GM18519 (cell line): ENCODE results near the gene FILIP1L.
"Not testable (repeated sequence)": the region's sequence is repeated elsewhere in the genome, so short reads cannot be mapped to it uniquely, and the experiment has no call there.

Source experiments
- ATAC-seq: cut with Tn5 transposase; IDR thresholded peaks from one replicate; pipeline ENCODE4 v1.9.1; 2021; ENCODE audit warnings: mild to moderate bottlenecking, moderate library complexity; ENCODE audit not compliant: unreplicated experiment, low FRiP score

Gene FILIP1L

DNA sequence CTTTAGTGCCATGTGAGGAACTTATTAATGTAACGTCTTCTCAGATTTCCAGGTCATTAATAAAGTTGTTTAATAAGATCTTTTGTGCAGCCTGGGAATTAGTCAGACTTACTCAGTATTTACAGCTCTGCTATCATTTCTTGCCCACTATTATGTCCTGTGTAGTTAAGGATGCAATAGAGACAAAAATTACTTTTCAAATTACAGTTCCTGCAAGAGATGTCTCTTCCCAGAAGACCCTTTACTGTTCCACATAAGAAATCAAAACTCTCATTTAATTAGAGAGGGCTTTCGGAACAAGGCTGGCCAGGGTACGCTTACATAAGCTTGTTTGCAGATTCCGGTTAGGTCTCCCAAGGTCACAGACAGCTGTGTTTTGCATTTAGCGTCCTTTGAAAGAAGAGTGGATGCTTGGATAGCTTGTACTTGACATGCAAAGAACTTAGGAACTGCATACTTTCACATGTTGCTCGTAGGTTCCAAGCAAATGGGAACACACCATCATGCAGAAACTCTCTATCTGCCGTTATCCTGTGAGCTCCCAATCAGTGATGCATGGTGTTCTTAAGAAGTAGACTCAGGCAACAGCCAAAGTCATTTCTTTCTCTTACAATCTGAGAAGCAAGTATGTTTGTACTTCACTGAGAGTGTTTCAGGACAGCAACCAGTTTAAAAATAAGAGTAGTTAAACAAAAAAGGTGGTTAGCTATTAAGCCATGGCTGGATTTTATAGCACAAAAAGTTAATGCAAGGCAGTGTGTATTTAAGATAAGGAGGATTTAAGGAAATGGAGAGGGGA is 37.4 kb downstream of the FILIP1L start:
- ATAC-seq: no peak

- ATAC-seq: no peak
Measured at GRCh38 chr3:100075851-100076730, 38.2 kb downstream of the FILIP1L start.

DNA sequence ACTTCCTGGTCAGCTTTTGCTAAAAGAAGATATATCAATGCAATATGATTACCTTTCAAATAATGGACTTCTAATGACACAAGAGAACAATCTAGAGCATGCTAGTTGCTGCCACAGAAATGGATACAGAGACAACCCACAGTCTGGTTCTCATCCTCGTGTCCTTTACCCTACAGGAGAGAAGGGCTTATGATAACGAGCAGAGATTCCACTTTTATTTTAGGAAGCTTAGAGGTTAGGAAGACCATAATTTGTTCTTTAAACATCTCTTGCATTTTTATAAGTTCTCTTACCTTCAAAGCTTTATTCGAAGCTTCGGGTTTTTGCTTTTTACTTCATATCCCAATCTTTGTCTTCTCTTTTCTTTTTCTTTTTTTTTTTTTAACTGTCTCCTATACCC is 39.1 kb downstream of the FILIP1L start:
- no peak for ATAC-seq

GRCh38 chr3:100073714-100074307 is 40.5 kb downstream of the FILIP1L start:
- no peak for ATAC-seq

DNA sequence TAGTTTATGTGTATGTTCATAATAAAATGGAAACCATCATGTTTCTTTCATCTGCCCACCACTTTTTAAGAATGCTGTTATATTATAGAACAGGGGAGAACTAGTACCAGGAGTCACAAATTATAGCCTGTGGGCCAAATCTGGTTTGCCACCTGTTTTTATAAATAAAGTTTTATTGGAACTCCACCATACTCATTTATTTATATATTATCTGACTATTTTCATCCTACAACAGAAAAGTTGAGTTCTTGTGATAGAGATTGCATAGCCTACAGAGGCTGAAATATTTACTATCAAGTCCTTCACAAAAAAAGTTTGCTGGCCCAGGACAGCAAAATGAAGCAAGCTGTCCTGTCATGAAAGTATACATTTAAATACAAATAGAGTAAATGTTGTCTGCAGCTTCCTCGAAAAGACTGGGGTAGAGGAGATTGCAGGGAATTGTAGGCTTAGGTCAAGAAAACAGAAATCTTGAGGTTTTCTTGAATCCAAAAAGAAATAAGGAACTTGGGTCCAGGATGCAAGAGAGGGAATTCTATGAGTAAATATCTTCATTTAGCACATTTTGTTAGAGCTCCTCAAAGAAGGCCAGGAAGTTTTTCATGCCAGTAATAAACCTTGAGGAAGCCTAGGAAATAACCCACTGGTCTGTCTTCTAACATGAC is 41.1 kb downstream of the FILIP1L start:
- no peak for ATAC-seq

DNA sequence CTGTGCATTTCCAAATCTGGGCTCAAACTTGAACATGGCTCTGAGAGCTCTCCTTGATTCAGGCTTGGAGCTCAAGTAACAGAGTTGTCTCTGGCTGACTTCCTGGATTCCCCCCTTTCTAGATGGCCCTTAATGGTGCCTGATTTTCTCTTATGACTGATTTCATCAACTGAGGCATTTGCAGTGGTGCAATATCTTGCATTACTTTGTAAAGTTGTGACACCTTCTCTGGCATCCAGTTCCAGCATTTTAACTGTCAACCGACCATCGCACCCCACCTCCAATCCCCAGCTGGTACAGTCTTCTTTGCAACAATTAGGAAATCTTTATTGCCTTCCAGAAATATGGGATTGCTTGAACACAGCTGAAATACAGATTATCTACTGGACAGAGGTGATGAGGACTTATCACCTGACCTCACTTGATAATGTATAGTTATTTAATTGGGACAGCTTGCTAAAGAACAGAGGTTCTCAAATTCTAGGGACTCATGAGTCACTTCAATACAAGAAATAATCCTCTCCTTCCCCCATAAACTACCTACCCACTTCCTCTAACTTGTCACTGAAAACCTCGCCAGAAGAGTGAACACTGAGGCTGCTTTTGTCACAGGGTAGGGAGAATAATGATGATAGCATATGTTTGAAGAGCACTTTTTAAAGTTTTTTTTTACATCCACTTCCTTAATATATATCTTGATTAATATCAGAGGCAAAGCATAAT is 41.8 kb downstream of the FILIP1L start:
- ATAC-seq: peak; percentile 66

DNA sequence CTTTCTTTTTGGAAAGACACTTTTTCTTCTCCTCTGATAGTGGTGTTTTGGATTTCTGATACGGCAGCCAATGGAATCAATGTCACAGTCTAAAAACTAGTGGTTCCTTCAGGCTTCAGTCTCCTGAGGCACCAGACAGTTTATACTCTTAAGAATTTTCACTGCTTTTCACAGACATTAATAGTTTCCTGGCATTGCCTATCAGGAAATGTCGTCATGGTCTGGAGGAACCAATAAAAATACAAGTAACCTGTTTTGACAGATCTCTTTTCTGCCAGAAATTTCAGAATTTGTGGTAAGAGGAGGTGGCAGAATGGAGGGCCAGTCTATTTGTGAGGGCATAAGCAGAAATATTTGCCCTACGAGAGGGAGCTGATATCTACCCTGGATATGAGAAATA is 44.8 kb downstream of the FILIP1L start:
- no peak for ATAC-seq

- ATAC-seq: peak; percentile 68
Measured at GRCh38 chr3:100068826-100069225, 45.5 kb downstream of the FILIP1L start.

GRCh38 chr3:100067589-100067988 is 46.7 kb downstream of the FILIP1L start:
- no peak for ATAC-seq

DNA sequence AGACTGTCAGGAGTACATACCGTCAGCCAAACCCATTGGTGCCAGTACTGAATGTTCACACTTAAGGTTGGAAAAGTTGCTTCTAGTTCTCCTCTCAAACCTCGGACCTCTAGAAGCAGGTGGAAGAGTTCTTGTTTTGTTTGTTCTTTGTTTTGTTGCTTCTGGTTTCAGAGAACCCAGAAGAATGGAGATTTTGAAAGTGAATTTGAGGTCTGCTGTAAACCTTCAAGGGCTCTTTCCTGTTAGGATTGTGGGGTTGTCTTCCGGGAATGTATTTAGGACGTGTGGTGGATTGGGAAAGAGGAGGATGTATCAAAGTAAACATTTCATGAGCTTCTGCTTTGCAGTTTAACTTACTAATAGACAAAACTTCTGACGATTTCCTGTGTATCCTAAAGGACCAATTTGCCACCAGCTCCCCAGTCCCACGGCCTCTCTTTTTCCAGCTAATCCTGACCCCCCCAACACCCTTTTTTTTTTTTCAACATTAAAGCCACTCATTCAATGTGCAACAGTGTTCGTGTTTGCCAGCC is 50.3 kb downstream of the FILIP1L start:
- ATAC-seq: no peak

- ATAC-seq: no peak
Measured at GRCh38 chr3:100062665-100063064, 51.6 kb downstream of the FILIP1L start.

DNA sequence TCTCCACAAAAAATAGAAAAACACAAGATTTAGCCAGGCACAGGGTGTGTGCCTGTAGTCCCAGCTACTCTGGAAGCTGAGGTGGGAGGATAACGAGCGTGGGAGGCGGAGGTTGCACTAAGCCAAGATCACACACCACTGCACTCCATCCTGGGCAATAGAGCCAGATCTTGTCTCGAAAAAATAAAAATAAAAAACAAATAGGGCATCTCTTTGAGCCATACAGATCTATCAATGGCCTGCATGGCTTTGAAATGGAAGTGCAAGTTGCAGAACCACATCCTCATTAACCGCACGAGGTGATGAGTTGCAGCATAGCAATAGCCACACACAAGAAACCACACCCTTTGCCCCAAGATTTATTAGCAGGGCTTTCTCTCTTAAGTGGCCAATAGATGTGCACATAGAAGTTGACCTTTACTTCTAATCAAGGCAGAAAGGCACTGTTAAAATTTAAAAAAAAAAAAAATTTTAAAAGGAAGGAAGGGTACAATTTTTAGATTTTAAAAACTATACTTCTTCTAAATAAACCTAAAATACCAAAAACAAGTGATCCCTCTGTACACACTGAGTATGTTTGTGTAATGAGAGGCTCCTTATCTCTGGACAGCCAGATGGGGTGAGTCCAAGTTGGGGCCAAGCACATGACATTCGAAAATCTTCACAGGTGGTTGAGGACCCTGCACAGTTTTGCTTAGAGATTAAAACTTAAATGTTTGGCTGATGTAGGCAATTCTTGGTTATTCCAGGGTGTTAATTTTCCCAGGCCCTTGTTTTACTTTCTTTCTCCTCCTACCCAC is 53.4 kb downstream of the FILIP1L start:
- no peak for ATAC-seq

- no peak for ATAC-seq
Measured at GRCh38 chr3:100059472-100059871, 54.8 kb downstream of the FILIP1L start.

GRCh38 chr3:100057716-100058575 is 56.4 kb downstream of the FILIP1L start:
- no peak for ATAC-seq

DNA sequence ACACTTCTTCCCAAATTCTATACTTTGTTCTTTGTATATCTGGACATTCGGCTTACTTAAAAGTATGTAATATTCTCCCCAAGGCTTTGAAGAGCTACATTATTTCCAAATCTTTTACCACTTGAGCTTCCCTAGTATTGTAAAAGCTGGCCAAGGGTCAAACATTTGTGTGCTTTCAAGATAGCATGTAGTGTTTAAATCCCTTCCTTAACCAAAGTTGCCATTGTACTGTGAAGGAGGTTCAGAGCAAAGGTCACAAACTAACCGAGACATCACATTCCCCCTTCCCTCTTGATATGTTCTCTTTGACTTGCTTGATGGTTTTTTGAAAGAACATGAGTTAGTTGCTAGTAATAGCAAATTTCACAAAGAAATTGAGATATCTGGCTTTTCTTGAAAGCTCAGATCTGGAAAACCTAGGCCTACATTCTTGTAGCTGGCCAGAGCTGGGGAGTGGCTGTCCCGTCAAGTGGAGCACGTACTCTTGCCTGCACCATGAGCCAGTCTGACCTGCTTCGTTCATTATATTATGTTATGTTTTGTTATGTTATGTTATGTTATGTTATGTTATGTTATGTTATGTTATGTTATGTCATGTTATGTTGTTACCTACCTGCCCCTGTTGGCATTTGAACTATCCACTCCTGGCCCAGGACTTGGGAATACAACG is 60.2 kb downstream of the FILIP1L start:
- ATAC-seq: no peak

GRCh38 chr3:100051513-100051912 is 62.8 kb downstream of the FILIP1L start:
- ATAC-seq: not testable (repeated sequence)

GRCh38 chr3:100048248-100048647 is 66.1 kb downstream of the FILIP1L start:
- no peak for ATAC-seq
